HepG2 (cell line): ENCODE data around the gene RYK. TPM values are rescaled to one million over a fixed set of nuclear protein-coding genes. Genes with fewer than 3 reads are reported as not detected.
A peak's percentile ranks its signal among the peaks of the same experiment; 100 is the strongest.

Source experiments
- CHD2 ChIP-seq: IDR thresholded peaks from 2 replicates; pipeline ENCODE4 v1.6.1; 2011; ENCODE audit warnings: low read depth, low read length, improper control_type of control experiment
- EEA1 ChIP-seq: sonication (generic); formaldehyde crosslinking; IDR thresholded peaks from 2 replicates; pipeline ENCODE4 v1.5.1; 2020; ENCODE audit warnings: mild to moderate bottlenecking, missing genetic modification reagents, borderline replicate concordance
- FOXK2 ChIP-seq: fragments of 450-650 bp; IDR thresholded peaks from 2 replicates; pipeline ENCODE4 v1.6.1; 2016
- GTF3A ChIP-seq: sonication (generic); formaldehyde crosslinking; conservative IDR thresholded peaks from 2 replicates; pipeline ENCODE4 v1.4.0; 2020; ENCODE audit warnings: mild to moderate bottlenecking, missing genetic modification reagents
- IKZF1 ChIP-seq: fragments of 450-650 bp; IDR thresholded peaks from 2 replicates; pipeline ENCODE4 v1.7.1; 2016
- IKZF4 ChIP-seq: sonication (generic); formaldehyde crosslinking; IDR thresholded peaks from 2 replicates; pipeline ENCODE4 v1.5.1; 2020; ENCODE audit warnings: borderline replicate concordance, mild to moderate bottlenecking, low read depth, missing genetic modification reagents; ENCODE audit errors: not compliant biosample characterization
- LRRFIP1 ChIP-seq: sonication (generic); formaldehyde crosslinking; conservative IDR thresholded peaks from 2 replicates; pipeline ENCODE4 v1.4.0; 2020; ENCODE audit warnings: missing genetic modification reagents
- NKX3-1 ChIP-seq: sonication (generic); formaldehyde crosslinking; IDR thresholded peaks from 2 replicates; pipeline ENCODE4 v1.5.0; 2020; ENCODE audit warnings: missing genetic modification reagents
- RCOR2 ChIP-seq: IDR thresholded peaks from 2 replicates; pipeline ENCODE4 v1.6.1; 2016; ENCODE audit warnings: missing biosample characterization, missing genetic modification reagents
- RXRA ChIP-seq: sonication (generic); formaldehyde crosslinking; IDR thresholded peaks from 2 replicates; pipeline ENCODE4 v1.5.1; 2020; ENCODE audit warnings: missing genetic modification reagents
- SP140L ChIP-seq: sonication (generic); formaldehyde crosslinking; IDR thresholded peaks from 2 replicates; pipeline ENCODE4 v1.4.0; 2020; ENCODE audit warnings: missing genetic modification reagents, borderline replicate concordance
- TCF7L2 ChIP-seq: IDR thresholded peaks from 2 replicates; pipeline ENCODE4 v1.6.1; 2011; ENCODE audit warnings: mild to moderate bottlenecking, low read depth, low read length, moderate library complexity
- TEF ChIP-seq: sonication (generic); formaldehyde crosslinking; IDR thresholded peaks from 2 replicates; pipeline ENCODE4 v1.5.0; 2020; ENCODE audit warnings: missing genetic modification reagents
- ZBTB20 ChIP-seq: sonication (generic); formaldehyde crosslinking; IDR thresholded peaks from 2 replicates; pipeline ENCODE4 v1.8.1; 2023; ENCODE audit warnings: missing genetic modification reagents, low read depth, mild to moderate bottlenecking, borderline replicate concordance
- ZMYM4 ChIP-seq: sonication (generic); formaldehyde crosslinking; IDR thresholded peaks from 2 replicates; pipeline ENCODE4 v1.8.1; 2023; ENCODE audit warnings: mild to moderate bottlenecking, missing genetic modification reagents
- ZNF18 ChIP-seq: sonication (generic); formaldehyde crosslinking; IDR thresholded peaks from 2 replicates; pipeline ENCODE4 v1.8.0; 2022; ENCODE audit warnings: mild to moderate bottlenecking, missing genetic modification reagents; ENCODE audit not compliant: insufficient replicate concordance
- ZNF280B ChIP-seq: sonication (generic); formaldehyde crosslinking; IDR thresholded peaks from 2 replicates; pipeline ENCODE4 v1.5.0; 2020; ENCODE audit warnings: missing genetic modification reagents, mild to moderate bottlenecking, borderline replicate concordance
- ZNF556 ChIP-seq: sonication (generic); formaldehyde crosslinking; IDR thresholded peaks from 2 replicates; pipeline ENCODE4 v1.4.0; 2020; ENCODE audit warnings: mild to moderate bottlenecking, missing genetic modification reagents, borderline replicate concordance
- ZNF784 ChIP-seq: sonication (generic); formaldehyde crosslinking; IDR thresholded peaks from 2 replicates; pipeline ENCODE4 v1.5.1; 2020; ENCODE audit warnings: missing genetic modification reagents, mild to moderate bottlenecking, borderline replicate concordance
- ZNF788 ChIP-seq: sonication (generic); formaldehyde crosslinking; IDR thresholded peaks from 2 replicates; pipeline ENCODE4 v1.5.0; 2020; ENCODE audit warnings: mild to moderate bottlenecking, missing genetic modification reagents, borderline replicate concordance
- ZNF841 ChIP-seq: sonication (generic); formaldehyde crosslinking; IDR thresholded peaks from 2 replicates; pipeline ENCODE4 v1.8.1; 2023; ENCODE audit warnings: missing genetic modification reagents, borderline replicate concordance
- ZSCAN20 ChIP-seq: sonication (generic); formaldehyde crosslinking; IDR thresholded peaks from 2 replicates; pipeline ENCODE4 v1.4.0; 2020; ENCODE audit warnings: missing genetic modification reagents, mild to moderate bottlenecking, borderline replicate concordance
- ZSCAN21 ChIP-seq: sonication (generic); formaldehyde crosslinking; IDR thresholded peaks from 2 replicates; pipeline ENCODE4 v1.8.0; 2022; ENCODE audit warnings: mild to moderate bottlenecking, missing genetic modification reagents, moderate library complexity, borderline replicate concordance
- polyA plus RNA-seq, 8 experiments: library from polyadenylated mRNA; depleted of rRNA in 3 of 8; stranded (reverse) in 7 of 8; unstranded in 1 of 8; fragments of >200 nt; fragmentation: Illumina TruSeq in 4 of 8; extraction: Trizol in 4 of 8; gene quantifications; 2 replicates each; pipeline versions ENCODE4 v1.2.1 to v1.2.3, GENCODE V29; 2011 to 2016; ENCODE audit warnings: low read depth in 4 of 8, missing spikeins in 1 of 8, mixed read lengths in 1 of 8; ENCODE audit not compliant: insufficient read depth in 1 of 8
- total RNA-seq, 5 experiments: library from RNA; depleted of rRNA; stranded (reverse); fragments of >200 nt; fragmentation: Illumina TruSeq; extraction: Trizol; gene quantifications; 2 replicates each; pipeline ENCODE4 v1.2.3, GENCODE V29; 2016; ENCODE audit warnings: low read depth in 1 of 5

The RYK gene
- total and polyA plus RNA-seq, 2 of the 13 experiments (the other 11 are each of a cell fraction or from before 2014, with no cell fraction given): 35.0 to 66.2 TPM

GRCh38 chr3:134250717-134251220 lies at the start of gene RYK (continued):
- no peak for TF ChIP-seq CHD2
- TF ChIP-seq SP140L: no peak
- no peak for TF ChIP-seq RCOR2 (CRISPR knock-in tag)
- TF ChIP-seq GTF3A (CRISPR knock-in tag): no peak
- peak; percentile 50; the same call in 1 of the 2 replicates for TF ChIP-seq ZNF788
- 0 out of 2 replicates have a peak, but pooled peaks have one; percentile 50 for TF ChIP-seq NKX3-1 (CRISPR knock-in tag)
- no peak for TF ChIP-seq ZNF556 (CRISPR knock-in tag)
- TF ChIP-seq ZBTB20: no peak
- TF ChIP-seq RXRA (CRISPR knock-in tag): 0 out of 2 replicates have a peak, but pooled peaks have one; percentile 36
- TF ChIP-seq FOXK2: no peak
- no peak for TF ChIP-seq ZNF784
- TF ChIP-seq EEA1 (CRISPR knock-in tag): no peak
- no peak for TF ChIP-seq TCF7L2
- no peak for TF ChIP-seq ZNF841 (CRISPR knock-in tag)
- TF ChIP-seq ZMYM4 (CRISPR knock-in tag): peak; percentile 53; the same call in 1 of the 2 replicates
- TF ChIP-seq ZNF18 (CRISPR knock-in tag): peak; percentile 50
- TF ChIP-seq IKZF1: no peak
- TF ChIP-seq IKZF4: peak; percentile 28
- peak; percentile 66; the same call in 1 of the 2 replicates for TF ChIP-seq ZSCAN20
- TF ChIP-seq ZSCAN21: peak; percentile 27; the same call in 1 of the 2 replicates
- no peak for TF ChIP-seq LRRFIP1 (CRISPR knock-in tag)
- TF ChIP-seq ZNF280B (CRISPR knock-in tag): peak; percentile 51; the same call in 1 of the 2 replicates
- TF ChIP-seq TEF (CRISPR knock-in tag): no peak
